Colon (tissue), 2 donors: ENCODE data around the gene POLDIP2.

Source experiments
- FAIRE-seq: peaks from 2 replicates; lab custom pipeline; 2012; peaks lifted over from hg19 to GRCh38; lab: Jason Lieb, UNC
- donor health status: control.
- donor health status: control.

POLDIP2 gene

DNA sequence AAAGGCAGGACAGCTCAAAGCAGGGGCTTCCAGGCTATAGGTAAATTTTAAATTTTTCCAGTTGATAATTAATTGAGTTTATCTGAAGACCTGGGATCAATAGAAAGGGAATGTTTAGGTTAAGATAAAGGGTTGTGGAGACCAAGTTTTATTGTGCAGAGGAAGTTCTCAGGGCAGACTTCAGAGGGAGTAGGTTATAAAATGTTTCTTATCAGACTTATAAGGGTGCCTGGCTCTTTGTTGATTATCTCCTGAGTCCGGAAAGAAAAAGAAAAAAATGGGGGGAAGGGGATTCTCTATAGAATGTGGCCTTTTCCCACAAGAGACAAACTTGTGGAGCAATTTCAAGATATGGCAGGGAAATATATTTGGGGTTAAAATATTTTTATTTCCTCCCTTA lies 32.8 kb upstream of the POLDIP2 start:
- no peak for FAIRE-seq

GRCh38 chr17:28388106-28388505 lies 30.8 kb upstream of the POLDIP2 start:
- no peak for FAIRE-seq

- FAIRE-seq, result no peak
Measured at GRCh38 chr17:28386391-28386790, 29.1 kb upstream of the POLDIP2 start.

DNA sequence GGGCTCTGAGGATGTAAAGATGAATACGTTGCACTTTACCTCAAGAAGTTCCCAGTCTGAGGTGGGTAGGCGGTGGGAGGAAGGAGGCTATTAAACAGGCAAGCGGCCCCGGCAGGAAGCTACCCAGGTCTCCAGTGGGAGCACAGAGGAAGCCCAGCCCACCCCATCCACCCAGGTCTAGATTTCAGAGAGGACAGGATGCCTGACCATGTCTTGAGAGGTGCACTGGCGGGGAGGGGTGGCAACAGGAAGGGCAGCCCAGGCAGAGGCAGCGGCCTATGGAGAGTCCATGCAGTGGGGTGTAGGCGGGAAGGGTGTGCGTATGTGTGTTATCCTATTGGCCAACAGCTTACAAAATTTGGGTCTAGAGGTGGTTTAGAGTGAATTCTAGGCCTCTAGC lies 28.1 kb upstream of the POLDIP2 start:
- no peak for FAIRE-seq

- FAIRE-seq, result no peak
Measured at GRCh38 chr17:28385037-28385400, 27.7 kb upstream of the POLDIP2 start.

DNA sequence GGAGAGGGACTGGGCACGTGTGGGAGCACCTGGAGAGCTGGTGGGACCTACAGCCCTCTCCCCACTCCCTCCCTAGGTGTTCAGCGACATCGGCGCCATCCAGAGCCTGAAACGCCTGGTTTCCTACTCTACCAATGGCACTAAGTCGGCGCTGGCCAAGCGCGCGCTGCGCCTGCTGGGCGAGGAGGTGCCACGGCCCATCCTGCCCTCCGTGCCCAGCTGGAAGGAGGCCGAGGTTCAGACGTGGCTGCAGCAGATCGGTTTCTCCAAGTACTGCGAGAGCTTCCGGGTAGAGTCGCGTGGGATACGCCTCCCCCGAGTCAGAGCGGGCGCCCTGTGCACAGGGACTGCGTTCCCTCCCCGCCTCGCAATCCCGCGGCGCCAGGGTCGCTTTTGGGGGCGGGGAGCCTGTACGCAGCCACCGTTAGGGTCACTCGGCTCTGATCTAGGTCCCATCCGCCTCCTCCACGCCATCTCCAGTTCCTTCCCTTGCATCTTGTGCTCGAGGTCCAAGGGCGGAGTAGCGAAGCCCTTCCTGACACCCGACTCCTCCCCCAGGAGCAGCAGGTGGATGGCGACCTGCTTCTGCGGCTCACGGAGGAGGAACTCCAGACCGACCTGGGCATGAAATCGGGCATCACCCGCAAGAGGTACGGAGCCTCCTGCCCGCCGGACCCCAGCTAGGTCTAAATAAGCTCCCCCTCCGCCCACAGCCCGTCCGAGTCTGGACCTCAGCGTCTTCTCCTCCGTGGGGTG lies 27.1 kb upstream of the POLDIP2 start:
- no peak for FAIRE-seq

DNA sequence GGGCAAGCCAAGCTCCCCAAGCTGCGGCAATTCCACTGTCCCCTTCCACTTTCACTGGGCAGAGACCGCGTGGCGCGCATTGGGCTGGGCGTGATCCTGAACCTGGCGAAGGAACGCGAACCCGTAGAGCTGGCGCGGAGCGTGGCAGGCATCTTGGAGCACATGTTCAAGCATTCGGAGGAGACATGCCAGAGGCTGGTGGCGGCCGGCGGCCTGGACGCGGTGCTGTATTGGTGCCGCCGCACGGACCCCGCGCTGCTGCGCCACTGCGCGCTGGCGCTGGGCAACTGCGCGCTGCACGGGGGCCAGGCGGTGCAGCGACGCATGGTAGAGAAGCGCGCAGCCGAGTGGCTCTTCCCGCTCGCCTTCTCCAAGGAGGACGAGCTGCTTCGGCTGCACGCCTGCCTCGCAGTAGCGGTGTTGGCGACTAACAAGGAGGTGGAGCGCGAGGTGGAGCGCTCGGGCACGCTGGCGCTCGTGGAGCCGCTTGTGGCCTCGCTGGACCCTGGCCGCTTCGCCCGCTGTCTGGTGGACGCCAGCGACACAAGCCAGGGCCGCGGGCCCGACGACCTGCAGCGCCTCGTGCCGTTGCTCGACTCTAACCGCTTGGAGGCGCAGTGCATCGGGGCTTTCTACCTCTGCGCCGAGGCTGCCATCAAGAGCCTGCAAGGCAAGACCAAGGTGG lies 24.0 kb upstream of the POLDIP2 start:
- no peak for FAIRE-seq

DNA sequence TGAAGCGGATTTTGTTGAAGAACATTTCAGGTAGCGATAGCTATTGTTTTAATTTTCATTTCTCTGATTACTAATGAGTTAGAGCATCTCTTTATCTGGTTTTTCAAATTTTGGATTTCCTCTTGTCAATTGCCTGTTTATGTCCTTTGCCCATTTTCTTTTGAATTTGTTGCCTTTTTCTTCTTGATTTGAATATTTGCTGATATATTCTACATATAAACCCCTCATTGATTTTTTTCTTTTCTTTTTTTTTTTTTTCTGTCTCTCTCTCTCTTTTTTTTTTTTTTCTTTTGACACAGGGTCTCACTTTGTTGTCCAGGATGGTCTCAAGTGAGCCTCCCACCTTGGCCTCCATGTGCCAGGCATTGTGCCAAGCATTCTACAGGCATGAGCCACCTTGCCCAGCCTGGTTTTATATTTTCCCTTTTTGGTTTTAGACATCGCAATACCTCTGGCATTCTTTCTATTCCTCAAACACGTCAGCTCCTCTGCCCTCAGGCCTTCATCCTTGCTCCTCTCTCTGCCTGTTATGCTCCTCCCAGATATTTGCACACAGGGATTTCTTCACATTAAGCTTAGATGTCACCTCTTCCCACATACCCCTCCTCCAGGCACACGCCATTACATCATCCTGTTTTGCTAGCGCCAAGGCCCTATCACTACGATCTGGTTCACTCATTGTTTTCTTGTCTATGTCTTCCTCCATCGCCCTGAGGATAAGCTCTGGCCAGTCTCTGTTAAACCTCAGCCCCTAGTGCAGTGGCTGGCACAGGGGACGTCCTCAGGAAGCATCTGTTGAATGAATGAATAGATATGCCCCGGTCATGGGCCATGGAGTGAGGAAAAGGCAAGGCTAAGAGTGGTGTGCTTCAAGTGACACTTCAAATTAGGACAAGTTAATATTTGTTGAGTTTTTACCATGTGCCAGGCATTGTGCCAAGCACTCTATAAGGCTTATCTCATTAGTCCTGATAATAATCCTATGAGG lies 22.8 kb upstream of the POLDIP2 start:
- no peak for FAIRE-seq

DNA sequence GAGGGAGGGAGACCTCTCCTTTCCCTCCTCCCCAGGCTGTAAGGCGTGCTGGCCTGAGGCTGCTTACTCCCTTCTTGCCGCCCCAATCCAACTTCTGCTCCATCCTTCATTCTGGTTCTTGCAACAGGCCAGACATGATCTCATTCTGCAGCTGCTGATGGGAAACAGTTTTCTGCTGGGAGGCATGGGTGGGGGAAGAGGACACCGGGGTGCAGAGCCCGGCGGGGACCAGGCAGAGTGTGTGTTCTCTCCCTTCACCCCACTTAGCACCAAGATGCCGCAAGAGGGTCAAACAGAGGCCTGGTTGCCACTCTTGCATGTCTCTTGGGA lies 15.6 kb upstream of the POLDIP2 start:
- FAIRE-seq, result no peak

DNA sequence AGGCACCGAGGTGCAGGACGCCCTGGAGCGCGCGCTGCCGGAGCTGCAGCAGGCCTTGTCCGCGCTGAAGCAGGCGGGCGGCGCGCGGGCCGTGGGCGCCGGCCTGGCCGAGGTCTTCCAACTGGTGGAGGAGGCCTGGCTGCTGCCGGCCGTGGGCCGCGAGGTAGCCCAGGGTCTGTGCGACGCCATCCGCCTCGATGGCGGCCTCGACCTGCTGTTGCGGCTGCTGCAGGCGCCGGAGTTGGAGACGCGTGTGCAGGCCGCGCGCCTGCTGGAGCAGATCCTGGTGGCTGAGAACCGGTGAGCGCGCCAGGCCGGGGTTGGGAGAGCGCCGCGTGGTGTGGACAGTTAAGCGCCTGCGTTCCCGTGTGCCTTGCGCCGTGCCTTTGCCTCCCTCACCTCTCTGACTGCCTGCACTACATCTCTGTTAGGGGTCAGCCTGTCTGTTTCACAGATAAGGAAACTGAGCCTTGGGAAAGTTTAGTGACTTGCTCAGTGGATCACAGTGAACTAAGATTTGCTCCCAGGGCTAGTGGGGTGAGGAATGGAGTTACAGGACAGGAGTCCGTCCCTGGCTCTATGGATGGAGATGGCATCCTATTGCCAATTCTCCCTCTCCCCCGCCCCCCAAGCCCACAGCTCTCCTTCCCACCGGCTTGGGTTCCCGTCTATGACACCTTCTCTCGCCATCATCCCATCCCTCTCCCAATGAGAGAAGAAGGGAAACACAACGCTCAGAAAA lies 15.0 kb upstream of the POLDIP2 start:
- no peak for FAIRE-seq

GRCh38 chr17:28371245-28372202 lies 14.2 kb upstream of the POLDIP2 start, which contains the start of gene SARM1:
Gene SARM1, plus strand, starts transcription at chr17:28371694. Its CDS starts 339 bp downstream, at chr17:28372033.
- no peak for FAIRE-seq

GRCh38 chr17:28370744-28371103 lies 13.4 kb upstream of the POLDIP2 start:
- no peak for FAIRE-seq

- FAIRE-seq, result no peak
Measured at GRCh38 chr17:28370035-28370743, 12.9 kb upstream of the POLDIP2 start, which contains the start of gene VTN. Gene VTN, minus strand, starts transcription at chr17:28370307. Its CDS starts 104 bp downstream, at chr17:28370203.

GRCh38 chr17:28369684-28370034 lies 12.3 kb upstream of the POLDIP2 start:
- no peak for FAIRE-seq

- FAIRE-seq, result no peak
Measured at GRCh38 chr17:28368915-28369683, 11.8 kb upstream of the POLDIP2 start.

DNA sequence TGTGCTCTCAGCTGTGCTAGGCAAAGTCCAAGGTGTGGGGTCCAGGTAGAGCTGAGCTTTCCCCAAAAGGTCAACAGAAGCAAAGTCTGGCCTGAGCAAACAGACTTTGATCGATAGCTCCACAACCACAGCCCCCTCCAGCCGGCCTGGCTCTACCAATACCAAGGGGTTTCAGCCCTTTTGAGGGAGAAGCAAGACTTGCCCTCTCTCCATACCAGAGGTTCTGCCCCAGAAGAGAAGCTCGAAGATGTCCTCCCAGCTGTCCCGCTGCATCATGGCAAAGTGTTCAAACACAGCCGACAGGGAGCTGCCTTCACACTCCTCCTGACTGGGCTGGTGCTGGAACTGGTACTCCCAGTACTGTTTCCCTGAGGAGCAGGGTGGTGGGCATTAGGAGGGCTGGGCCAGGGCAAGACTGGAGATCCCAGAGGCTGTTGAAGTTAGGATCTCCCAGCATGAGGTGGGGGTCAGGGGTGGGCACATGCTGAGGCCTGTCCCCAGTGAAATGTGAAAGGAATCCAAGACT lies 11.0 kb upstream of the POLDIP2 start:
- no peak for FAIRE-seq

GRCh38 chr17:28367641-28368305 lies 10.4 kb upstream of the POLDIP2 start:
- FAIRE-seq, result no peak

DNA sequence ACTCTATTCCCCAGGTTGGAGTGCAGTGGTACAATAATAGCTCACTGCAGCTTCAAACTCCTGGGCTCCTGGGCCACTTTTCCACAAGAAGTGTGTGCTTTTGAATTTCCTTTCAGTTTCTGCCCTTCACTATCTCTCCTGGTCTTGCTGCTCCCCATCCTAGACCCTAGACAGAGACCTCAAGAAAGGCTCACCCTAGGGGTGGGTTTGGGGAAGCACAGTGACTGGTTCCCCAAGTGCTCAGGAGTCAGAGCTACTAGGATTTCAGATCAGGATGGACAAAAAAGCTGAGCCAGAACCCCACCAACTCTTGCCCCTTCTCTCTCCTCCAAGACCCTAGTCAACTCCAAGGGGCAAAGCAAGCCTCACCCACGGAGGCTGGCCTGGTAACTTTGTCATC lies 9.3 kb upstream of the POLDIP2 start:
- no peak for FAIRE-seq

DNA sequence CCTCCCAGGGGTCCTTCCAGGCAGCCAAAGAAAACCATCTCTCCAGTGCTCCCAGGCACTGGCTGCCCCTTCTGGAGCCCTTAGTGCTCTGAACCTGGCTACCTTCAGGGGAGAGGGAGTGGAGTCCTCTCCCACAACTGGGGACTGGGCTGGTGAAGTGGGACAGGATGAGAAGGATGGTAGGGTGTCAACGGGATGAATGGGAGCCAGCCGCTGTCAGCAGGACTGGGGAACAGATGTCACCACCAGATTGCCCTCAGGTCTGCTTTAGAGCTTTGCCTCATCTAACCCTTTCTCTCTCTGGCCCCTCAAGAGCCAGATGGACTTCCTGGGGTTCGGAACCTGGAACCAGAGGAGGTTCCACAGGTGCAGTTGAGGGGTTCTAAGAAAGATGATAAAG lies 8.2 kb upstream of the POLDIP2 start:
- FAIRE-seq, result no peak
